Astrocyte (in vitro differentiated cells and primary cell): Measurements from ENCODE around the gene FBXO46. TPM values are rescaled to one million over a fixed set of nuclear protein-coding genes. Genes with fewer than 3 reads are reported as not detected.

Experiments
- DNase-seq: peaks from one replicate; pipeline ENCODE4 v3.0.0-alpha.2; 2010; ENCODE audit warnings: low read depth
- FAIRE-seq: peaks from 2 replicates; lab custom pipeline; 2011; peaks lifted over from hg19 to GRCh38; lab: Jason Lieb, UNC
- H2AFZ ChIP-seq: 2 replicates; pipeline ENCODE4 v1.6.0; 2012; ENCODE audit warnings: low read depth, low read length, inconsistent platforms
- H3K27ac ChIP-seq: 2 replicates; pipeline ENCODE4 v1.5.1; 2011; ENCODE audit warnings: low read depth, low read length, inconsistent platforms
- H3K27me3 ChIP-seq: 2 replicates; pipeline ENCODE4 v1.6.0; 2011; ENCODE audit warnings: low read length, inconsistent platforms; ENCODE audit not compliant: insufficient read depth
- H3K36me3 ChIP-seq: 2 replicates; pipeline ENCODE4 v1.5.1; 2011; ENCODE audit warnings: low read length, inconsistent platforms; ENCODE audit not compliant: insufficient read depth
- H3K4me1 ChIP-seq: 2 replicates; pipeline ENCODE4 v1.5.1; 2011; ENCODE audit warnings: low read length, inconsistent platforms; ENCODE audit not compliant: insufficient read depth
- H3K4me2 ChIP-seq: 2 replicates; pipeline ENCODE4 v1.6.0; 2012; ENCODE audit warnings: low read length, inconsistent platforms
- H3K4me3 ChIP-seq: 2 replicates; pipeline ENCODE4 v1.5.1; 2011; ENCODE audit warnings: low read depth, mild to moderate bottlenecking, low read length, inconsistent platforms; ENCODE audit not compliant: insufficient read depth
- H3K79me2 ChIP-seq: 2 replicates; pipeline ENCODE4 v1.6.0; 2012; ENCODE audit warnings: mild to moderate bottlenecking, low read length, inconsistent platforms; ENCODE audit not compliant: insufficient read depth
- H3K9ac ChIP-seq: 2 replicates; pipeline ENCODE4 v1.6.0; 2012; ENCODE audit warnings: mild to moderate bottlenecking, low read length, inconsistent platforms
- H3K9me3 ChIP-seq: 2 replicates; pipeline ENCODE4 v1.5.1; 2012; ENCODE audit warnings: low read depth, mild to moderate bottlenecking, low read length, inconsistent platforms; ENCODE audit not compliant: insufficient read depth
- H4K20me1 ChIP-seq: 2 replicates; pipeline ENCODE4 v1.6.0; 2012; ENCODE audit warnings: low read length, inconsistent platforms; ENCODE audit not compliant: insufficient read depth
- H3K27ac Mint-ChIP-seq: one replicate; pipeline ENCODE4 v1.8.0; 2021; ENCODE audit warnings: mild to moderate bottlenecking, mixed read lengths; ENCODE audit not compliant: unreplicated experiment
- H3K27me3 Mint-ChIP-seq: one replicate; pipeline ENCODE4 v1.8.0; 2021; ENCODE audit warnings: low read depth, mixed read lengths; ENCODE audit not compliant: unreplicated experiment
- H3K36me3 Mint-ChIP-seq: one replicate; pipeline ENCODE4 v1.8.0; 2021; ENCODE audit warnings: low read depth, mixed read lengths; ENCODE audit not compliant: unreplicated experiment
- H3K4me1 Mint-ChIP-seq: one replicate; pipeline ENCODE4 v1.8.0; 2021; ENCODE audit warnings: low read depth, mixed read lengths; ENCODE audit not compliant: unreplicated experiment
- H3K4me3 Mint-ChIP-seq: one replicate; pipeline ENCODE4 v1.8.0; 2021; ENCODE audit warnings: mild to moderate bottlenecking, moderate library complexity, mixed read lengths; ENCODE audit not compliant: unreplicated experiment
- H3K9me3 Mint-ChIP-seq: one replicate; pipeline ENCODE4 v1.8.0; 2021; ENCODE audit warnings: mild to moderate bottlenecking, mixed read lengths; ENCODE audit not compliant: unreplicated experiment
- EZH2 ChIP-seq: IDR thresholded peaks from 2 replicates; pipeline ENCODE4 v1.6.1; 2012; ENCODE audit warnings: mild to moderate bottlenecking, low read length, inconsistent platforms; ENCODE audit not compliant: insufficient read depth
- total RNA-seq: library from RNA; stranded (reverse); gene quantifications from 2 replicates; pipeline ENCODE4 v1.2.1, GENCODE V29; 2021
- TF ChIP-seq, protein P1 (sequence below): IDR thresholded peaks from 2 replicates; pipeline ENCODE4 v1.5.1; 2011; ENCODE audit warnings: low read depth, mild to moderate bottlenecking, inconsistent platforms, low read length, moderate library complexity; ENCODE audit not compliant: insufficient read depth

FBXO46 gene
- total RNA-seq, 1 donor from 2014 or later, result 21.1 TPM

GRCh38 chr19:45677351-45678230, 53.1 kb downstream of the FBXO46 start:
- Histone ChIP-seq H3K27ac (no peak overlapping the region), H3K9me3 (no peaks in the 10 kb centered on the region), H3K27me3 (peaks cover 9% of the 10 kb centered on the region), H3K36me3 (no peaks in the 10 kb centered on the region), H3K4me2 (peak overlapping the region; percentile 80), H4K20me1 (no peaks in the 10 kb centered on the region), H3K9ac (peak overlapping the region; percentile 23), H2AFZ (peak overlapping the region; percentile 69), H3K79me2 (no peaks in the 10 kb centered on the region), H3K4me3 (peak overlapping the region; percentile 28), H3K4me1 (peaks cover 8% of the 10 kb centered on the region)
- Mint-ChIP-seq H3K36me3 (peaks cover 7% of the 10 kb centered on the region), H3K27me3 (peaks cover 9% of the 10 kb centered on the region), H3K4me1 (peaks cover 2% of the 10 kb centered on the region), H3K27ac (no peak overlapping the region), H3K9me3 (no peaks in the 10 kb centered on the region), H3K4me3 (peak overlapping the region; percentile 71)
- FAIRE-seq, result no peak
- DNase-seq, result peak; percentile 55
- peak; percentile 41 for TF ChIP-seq EZH2
- TF ChIP-seq, protein P1, sequence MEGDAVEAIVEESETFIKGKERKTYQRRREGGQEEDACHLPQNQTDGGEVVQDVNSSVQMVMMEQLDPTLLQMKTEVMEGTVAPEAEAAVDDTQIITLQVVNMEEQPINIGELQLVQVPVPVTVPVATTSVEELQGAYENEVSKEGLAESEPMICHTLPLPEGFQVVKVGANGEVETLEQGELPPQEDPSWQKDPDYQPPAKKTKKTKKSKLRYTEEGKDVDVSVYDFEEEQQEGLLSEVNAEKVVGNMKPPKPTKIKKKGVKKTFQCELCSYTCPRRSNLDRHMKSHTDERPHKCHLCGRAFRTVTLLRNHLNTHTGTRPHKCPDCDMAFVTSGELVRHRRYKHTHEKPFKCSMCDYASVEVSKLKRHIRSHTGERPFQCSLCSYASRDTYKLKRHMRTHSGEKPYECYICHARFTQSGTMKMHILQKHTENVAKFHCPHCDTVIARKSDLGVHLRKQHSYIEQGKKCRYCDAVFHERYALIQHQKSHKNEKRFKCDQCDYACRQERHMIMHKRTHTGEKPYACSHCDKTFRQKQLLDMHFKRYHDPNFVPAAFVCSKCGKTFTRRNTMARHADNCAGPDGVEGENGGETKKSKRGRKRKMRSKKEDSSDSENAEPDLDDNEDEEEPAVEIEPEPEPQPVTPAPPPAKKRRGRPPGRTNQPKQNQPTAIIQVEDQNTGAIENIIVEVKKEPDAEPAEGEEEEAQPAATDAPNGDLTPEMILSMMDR, result no peak

GRCh38 chr19:45676851-45677263, 53.8 kb downstream of the FBXO46 start:
- no peaks in the 10 kb centered on the region for H3K36me3 ChIP-seq
- Mint-ChIP-seq H3K9me3 (no peaks in the 10 kb centered on the region), H3K36me3 (peaks cover 7% of the 10 kb centered on the region), H3K4me3 (peak overlapping the region; percentile 73), H3K27ac (no peak overlapping the region), H3K27me3 (peaks cover 9% of the 10 kb centered on the region), H3K4me1 (peaks cover 2% of the 10 kb centered on the region)
- H3K4me3 ChIP-seq, result no peak overlapping the region
- no peak for DNase-seq
- no peak overlapping the region for H3K27ac ChIP-seq
- no peaks in the 10 kb centered on the region for H3K79me2 ChIP-seq
- peaks cover 9% of the 10 kb centered on the region for H3K27me3 ChIP-seq
- peak overlapping the region; percentile 80 for H3K4me2 ChIP-seq
- H3K4me1 ChIP-seq, result peaks cover 8% of the 10 kb centered on the region
- FAIRE-seq, result no peak
- H3K9me3 ChIP-seq, result no peaks in the 10 kb centered on the region
- no peaks in the 10 kb centered on the region for H4K20me1 ChIP-seq
- TF ChIP-seq, protein P1, result no peak
- TF ChIP-seq EZH2, result no peak
- H3K9ac ChIP-seq, result no peak overlapping the region
- H2AFZ ChIP-seq, result peak overlapping the region; percentile 63

DNA sequence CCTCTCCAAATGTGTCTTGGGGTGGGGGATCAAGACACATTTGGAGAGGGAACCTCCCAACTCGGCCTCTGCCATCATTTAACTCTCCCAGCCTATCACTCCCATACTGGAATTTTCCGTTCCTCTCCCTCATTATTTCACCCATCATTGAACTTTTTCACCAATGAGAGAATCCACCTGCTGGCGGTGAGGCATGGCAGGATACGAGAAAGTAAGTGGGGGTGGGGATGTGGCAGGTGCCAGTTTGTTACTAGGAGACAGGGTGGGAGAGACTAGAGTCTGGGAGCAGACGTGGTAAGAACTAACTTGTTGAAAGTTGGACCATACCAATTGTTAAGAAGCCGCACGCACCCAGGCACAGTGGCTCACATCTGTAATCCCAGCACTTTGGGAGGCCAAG, 55.8 kb downstream of the FBXO46 start:
- DNase-seq, result no peak
- H3K9ac ChIP-seq, result no peak overlapping the region

More for the DNA sequence above, 55.8 kb downstream of the FBXO46 start:
- Histone ChIP-seq H3K27ac (no peak overlapping the region), H2AFZ (no peak overlapping the region), H3K27me3 (peaks cover 12% of the 10 kb centered on the region), H3K36me3 (no peaks in the 10 kb centered on the region), H3K4me3 (no peak overlapping the region), H3K79me2 (no peaks in the 10 kb centered on the region), H3K4me1 (peaks cover 8% of the 10 kb centered on the region), H4K20me1 (no peaks in the 10 kb centered on the region), H3K4me2 (no peak overlapping the region), H3K9me3 (no peaks in the 10 kb centered on the region)
- no peak overlapping the region for H3K4me3 Mint-ChIP-seq
- no peaks in the 10 kb centered on the region for H3K9me3 Mint-ChIP-seq
- H3K27ac Mint-ChIP-seq, result no peak overlapping the region
- H3K4me1 Mint-ChIP-seq, result peaks cover 2% of the 10 kb centered on the region
- no peak for TF ChIP-seq EZH2
- TF ChIP-seq, protein P1, result no peak
- peaks cover 12% of the 10 kb centered on the region for H3K27me3 Mint-ChIP-seq
- peaks cover 5% of the 10 kb centered on the region for H3K36me3 Mint-ChIP-seq
- no peak for FAIRE-seq
